Sigmoid colon (tissue), 4 donors: ENCODE results near the gene CBX2.

Experiments
- CTCF ChIP-seq, 4 experiments: fragments of 450-650 bp in 3 of 4; fragments of 200-600 bp in 1 of 4; IDR thresholded peaks; one replicate each; pipeline ENCODE4 v1.5.1; 2016 to 2019; ENCODE audit warnings: antibody characterized with exemption in 4 of 4, mild to moderate bottlenecking in 3 of 4, moderate library complexity in 2 of 4
- EP300 ChIP-seq, 4 donors: sonication (generic); formaldehyde crosslinking; IDR thresholded peaks; one replicate each; pipeline ENCODE4 v1.6.1; 2017; ENCODE audit warnings: antibody characterized with exemption in 4 of 4
- POLR2AphosphoS5 ChIP-seq, 4 donors: sonication (generic); formaldehyde crosslinking; IDR thresholded peaks; one replicate each; pipeline ENCODE4 v1.6.1; 2017; ENCODE audit warnings: antibody characterized with exemption in 4 of 4

- peak in 3 of 4 donors; percentile 20 to 51 (median 45) for TF ChIP-seq POLR2AphosphoS5 (IDR thresholded peaks at IDR 0.05)
- no peak for TF ChIP-seq CTCF (IDR thresholded peaks at IDR 0.05)
- no peak for TF ChIP-seq EP300 (IDR thresholded peaks at IDR 0.05)
Observed at GRCh38 chr17:79798299-79799173, 20.6 kb downstream of the CBX2 start.
